Small intestine (tissue), 7 donors: Measurements from ENCODE around the gene PTPRG. TPM values are rescaled to one million over a fixed set of nuclear protein-coding genes. Genes with fewer than 3 reads are reported as not detected.

Experiments used
- DNase-seq, 2 donors: peaks; one replicate each; pipeline versions ENCODE4 v3.0.0 to v3.0.0-alpha.2; 2013
- FAIRE-seq: peaks from 2 replicates; lab custom pipeline; 2012; peaks lifted over from hg19 to GRCh38; lab: Jason Lieb, UNC
- H3K27ac ChIP-seq, 3 donors: one replicate each; pipeline ENCODE4 v1.5.1; 2013; ENCODE audit warnings: low read length in 2 of 3, mild to moderate bottlenecking in 2 of 3, control low read depth in 1 of 3, inconsistent platforms in 1 of 3, low read depth in 1 of 3, moderate library complexity in 1 of 3
- H3K27me3 ChIP-seq, 3 donors: one replicate each; pipeline ENCODE4 v1.6.1; 2013; ENCODE audit warnings: low read length in 3 of 3, inconsistent platforms in 1 of 3; ENCODE audit not compliant: control insufficient read depth in 3 of 3, insufficient read depth in 3 of 3
- H3K36me3 ChIP-seq, 3 donors: one replicate each; pipeline ENCODE4 v1.6.1; 2013; ENCODE audit warnings: low read length in 3 of 3, inconsistent platforms in 1 of 3, low read depth in 1 of 3, mild to moderate bottlenecking in 1 of 3, moderate library complexity in 1 of 3; ENCODE audit not compliant: control insufficient read depth in 3 of 3, insufficient read depth in 2 of 3
- H3K4me1 ChIP-seq, 3 donors: one replicate each; pipeline ENCODE4 v1.6.1; 2013; ENCODE audit warnings: low read length in 2 of 3, inconsistent platforms in 1 of 3, low read depth in 1 of 3, mild to moderate bottlenecking in 1 of 3, moderate library complexity in 1 of 3; ENCODE audit not compliant: control insufficient read depth in 3 of 3, insufficient read depth in 2 of 3
- H3K4me3 ChIP-seq, 3 donors: one replicate each; pipeline ENCODE4 v1.5.1; 2013; ENCODE audit warnings: low read length in 3 of 3, control low read depth in 1 of 3, inconsistent platforms in 1 of 3, low read depth in 1 of 3, mild to moderate bottlenecking in 1 of 3, moderate library complexity in 1 of 3
- H3K9me3 ChIP-seq, 2 donors: one replicate each; pipeline ENCODE4 v1.6.1; 2013; ENCODE audit warnings: low read depth in 1 of 2, low read length in 1 of 2; ENCODE audit not compliant: control insufficient read depth in 2 of 2, insufficient read depth in 1 of 2
- WGBS, 3 donors: extraction: QIAGEN DNeasy Blood & Tissue Kit; methylation state at CpG; one replicate each; pipeline ENCODE4 v1.1.7; 2013; 5-methylcytosine and 5-hydroxymethylcytosine counted together
- polyA plus RNA-seq, 4 donors: library from polyadenylated mRNA; stranded (reverse) in 3 of 4; unstranded in 1 of 4; fragments of 200-250 nt in 3 of 4; fragments of 120-200 nt in 1 of 4; gene quantifications; one replicate each; pipeline versions ENCODE4 v1.2.1 to v1.2.3, GENCODE V29; 2013
- donor health status: healthy with polysubstance abuse.
- donor health status: control.
- donor health status: control.
- donor health status: Bipolar disorder and iron deficiency.
- donor health status: healthy.

Gene PTPRG
- polyA plus RNA-seq, 4 donors, result 0.81 to 18.3 (median 5.6) TPM

- Histone ChIP-seq H3K9me3 (no peaks in the 10 kb centered on the region), H3K27me3 (no peaks in the 10 kb centered on the region), H3K4me3 (no peak overlapping the region), H3K4me1 (no peaks in the 10 kb centered on the region), H3K27ac (no peak overlapping the region), H3K36me3 (no peaks in the 10 kb centered on the region)
- DNase-seq (no peak), FAIRE-seq (no peak)
- WGBS, 3 donors, result 57 to 69% (median 59%) methylated on average over 7 of the region's 7 CpGs
Measured at GRCh38 chr3:62070891-62071290, 509.5 kb downstream of the PTPRG start.

GRCh38 chr3:62073038-62073437 is 511.7 kb downstream of the PTPRG start:
- Histone ChIP-seq H3K36me3 (no peaks in the 10 kb centered on the region), H3K4me1 (no peaks in the 10 kb centered on the region), H3K9me3 (no peaks in the 10 kb centered on the region), H3K4me3 (no peak overlapping the region), H3K27me3 (no peaks in the 10 kb centered on the region), H3K27ac (no peak overlapping the region)
- WGBS, 3 donors, result 98 to 100% (median 100%) methylated on average over 1 of the region's 1 CpG
- FAIRE-seq (no peak), DNase-seq (no peak)

GRCh38 chr3:62084558-62084957 is 523.2 kb downstream of the PTPRG start:
- 60 to 77% (median 77%) methylated on average over 2 of the region's 2 CpGs for WGBS, 3 donors
- Histone ChIP-seq H3K4me1 (no peaks in the 10 kb centered on the region), H3K9me3 (no peaks in the 10 kb centered on the region), H3K4me3 (no peak overlapping the region), H3K27ac (no peak overlapping the region), H3K27me3 (no peaks in the 10 kb centered on the region), H3K36me3 (peaks cover 0 to 2% (median 0%) of the 10 kb centered on the region in 3 donors)
- FAIRE-seq (no peak), DNase-seq (peak in 1 of 2 donors; percentile 1)

GRCh38 chr3:62088472-62089104 is 527.2 kb downstream of the PTPRG start:
- Histone ChIP-seq H3K4me1 (no peaks in the 10 kb centered on the region), H3K27ac (no peak overlapping the region), H3K27me3 (no peaks in the 10 kb centered on the region), H3K36me3 (no peaks in the 10 kb centered on the region), H3K4me3 (no peak overlapping the region), H3K9me3 (no peaks in the 10 kb centered on the region)
- DNase-seq, result no peak
- WGBS, 3 donors, result 79 to 92% (median 82%) methylated on average over 4 of the region's 4 CpGs
- FAIRE-seq, result no peak

GRCh38 chr3:62090066-62090465 is 528.7 kb downstream of the PTPRG start:
- 79 to 98% (median 86%) methylated on average over 2 of the region's 2 CpGs for WGBS, 3 donors
- FAIRE-seq (no peak), DNase-seq (no peak)
- H3K27ac ChIP-seq, result no peak overlapping the region
- no peaks in the 10 kb centered on the region for H3K36me3 ChIP-seq
- H3K27me3 ChIP-seq, result no peaks in the 10 kb centered on the region
- H3K9me3 ChIP-seq, result no peaks in the 10 kb centered on the region
- H3K4me1 ChIP-seq, result no peaks in the 10 kb centered on the region
- H3K4me3 ChIP-seq, result no peak overlapping the region

GRCh38 chr3:62090519-62090918 is 529.1 kb downstream of the PTPRG start:
- DNase-seq (no peak), FAIRE-seq (no peak)
- no peaks in the 10 kb centered on the region for H3K4me1 ChIP-seq
- H3K36me3 ChIP-seq, result no peaks in the 10 kb centered on the region
- no peak overlapping the region for H3K27ac ChIP-seq
- no peaks in the 10 kb centered on the region for H3K27me3 ChIP-seq
- no peaks in the 10 kb centered on the region for H3K9me3 ChIP-seq
- WGBS, 3 donors, result 91 to 95% (median 93%) methylated on average over 5 of the region's 5 CpGs
- no peak overlapping the region for H3K4me3 ChIP-seq

- Histone ChIP-seq H3K4me1 (no peaks in the 10 kb centered on the region), H3K9me3 (no peaks in the 10 kb centered on the region)
- 85 to 90% (median 90%) methylated on average over 8 of the region's 8 CpGs for WGBS, 3 donors
Measured at GRCh38 chr3:62093025-62093424, 531.7 kb downstream of the PTPRG start.

GRCh38 chr3:62094461-62094860 is 533.1 kb downstream of the PTPRG start:
- Histone ChIP-seq H3K27ac (no peak overlapping the region), H3K4me1 (no peaks in the 10 kb centered on the region), H3K9me3 (no peaks in the 10 kb centered on the region), H3K27me3 (no peaks in the 10 kb centered on the region), H3K36me3 (no peaks in the 10 kb centered on the region), H3K4me3 (no peak overlapping the region)
- FAIRE-seq (no peak), DNase-seq (no peak)
- 80 to 87% (median 84%) methylated on average over 5 of the region's 5 CpGs for WGBS, 3 donors

More at GRCh38 chr3:62093025-62093424, 531.7 kb downstream of the PTPRG start:
- DNase-seq (no peak), FAIRE-seq (no peak)
- Histone ChIP-seq H3K36me3 (no peaks in the 10 kb centered on the region), H3K4me3 (no peak overlapping the region), H3K27ac (no peak overlapping the region), H3K27me3 (no peaks in the 10 kb centered on the region)

GRCh38 chr3:62095080-62095479 is 533.7 kb downstream of the PTPRG start:
- Histone ChIP-seq H3K4me1 (no peaks in the 10 kb centered on the region), H3K36me3 (no peaks in the 10 kb centered on the region), H3K4me3 (no peak overlapping the region), H3K27me3 (no peaks in the 10 kb centered on the region), H3K27ac (no peak overlapping the region), H3K9me3 (no peaks in the 10 kb centered on the region)
- FAIRE-seq, result no peak
- no peak for DNase-seq
- WGBS, 3 donors, result 88 to 93% (median 90%) methylated on average over 7 of the region's 7 CpGs
